GM18508 (cell line): ENCODE measurements around the gene TAPBPL.
"Not testable (repeated sequence)": the region's sequence is repeated elsewhere in the genome, so short reads cannot be mapped to it uniquely, and the experiment has no call there.

Experiments
- ATAC-seq: cut with Tn5 transposase; IDR thresholded peaks from one replicate; pipeline ENCODE4 v1.9.1; 2021; ENCODE audit warnings: moderate number of reproducible peaks; ENCODE audit not compliant: insufficient read depth, unreplicated experiment

The TAPBPL gene

GRCh38 chr12:6477601-6478377 lies 25.9 kb downstream of the TAPBPL start:
- ATAC-seq = not testable (repeated sequence)

- no peak for ATAC-seq
Observed at GRCh38 chr12:6478416-6478815, 26.6 kb downstream of the TAPBPL start.

- ATAC-seq = no peak
Observed at GRCh38 chr12:6488240-6488639, 36.4 kb downstream of the TAPBPL start.

GRCh38 chr12:6489449-6489848 lies 37.6 kb downstream of the TAPBPL start:
- no peak for ATAC-seq

- not testable (repeated sequence) for ATAC-seq
Observed at GRCh38 chr12:6490673-6491072, 38.8 kb downstream of the TAPBPL start.

GRCh38 chr12:6492838-6493496 lies 41.1 kb downstream of the TAPBPL start, which contains the start of gene MRPL51:
Gene MRPL51 (minus strand): TSS chr12:6493262. CDS start chr12:6493136, 126 bp downstream.
- ATAC-seq = peak; percentile 34

- ATAC-seq = peak; percentile 79
Observed at GRCh38 chr12:6493497-6494257, 41.8 kb downstream of the TAPBPL start, which contains the start of gene NCAPD2. Gene NCAPD2 (plus strand): TSS chr12:6494102. CDS start chr12:6495099, 997 bp downstream.

GRCh38 chr12:6494258-6494743 lies 42.5 kb downstream of the TAPBPL start:
- no peak for ATAC-seq

- ATAC-seq = no peak
Observed at GRCh38 chr12:6494968-6495367, 43.1 kb downstream of the TAPBPL start.

- not testable (repeated sequence) for ATAC-seq
Observed at GRCh38 chr12:6497291-6497690, 45.4 kb downstream of the TAPBPL start.

- no peak for ATAC-seq
Observed at GRCh38 chr12:6500466-6500865, 48.6 kb downstream of the TAPBPL start.

GRCh38 chr12:6507102-6507998 lies 55.5 kb downstream of the TAPBPL start:
- ATAC-seq = no peak

- no peak for ATAC-seq
Observed at GRCh38 chr12:6508087-6508486, 56.2 kb downstream of the TAPBPL start.
